HG03108 (cell line): ENCODE measurements around the gene TLE4.
A peak's percentile ranks its signal among the peaks of the same experiment; 100 is the strongest.
"Not testable (repeated sequence)": the region's sequence is repeated elsewhere in the genome, so short reads cannot be mapped to it uniquely, and the experiment has no call there.

ENCODE experiments used
- ATAC-seq: cut with Tn5 transposase; IDR thresholded peaks from one replicate; pipeline ENCODE4 v1.9.1; 2021; ENCODE audit warnings: moderate library complexity; ENCODE audit not compliant: unreplicated experiment

The TLE4 gene

GRCh38 chr9:79598562-79599345, 27.0 kb downstream of the TLE4 start:
- no peak for ATAC-seq

- ATAC-seq: no peak
Observed at GRCh38 chr9:79600466-79600865, 28.7 kb downstream of the TLE4 start.

- no peak for ATAC-seq
Observed at GRCh38 chr9:79603222-79603920, 31.6 kb downstream of the TLE4 start.

GRCh38 chr9:79604149-79604548, 32.4 kb downstream of the TLE4 start:
- no peak for ATAC-seq

DNA sequence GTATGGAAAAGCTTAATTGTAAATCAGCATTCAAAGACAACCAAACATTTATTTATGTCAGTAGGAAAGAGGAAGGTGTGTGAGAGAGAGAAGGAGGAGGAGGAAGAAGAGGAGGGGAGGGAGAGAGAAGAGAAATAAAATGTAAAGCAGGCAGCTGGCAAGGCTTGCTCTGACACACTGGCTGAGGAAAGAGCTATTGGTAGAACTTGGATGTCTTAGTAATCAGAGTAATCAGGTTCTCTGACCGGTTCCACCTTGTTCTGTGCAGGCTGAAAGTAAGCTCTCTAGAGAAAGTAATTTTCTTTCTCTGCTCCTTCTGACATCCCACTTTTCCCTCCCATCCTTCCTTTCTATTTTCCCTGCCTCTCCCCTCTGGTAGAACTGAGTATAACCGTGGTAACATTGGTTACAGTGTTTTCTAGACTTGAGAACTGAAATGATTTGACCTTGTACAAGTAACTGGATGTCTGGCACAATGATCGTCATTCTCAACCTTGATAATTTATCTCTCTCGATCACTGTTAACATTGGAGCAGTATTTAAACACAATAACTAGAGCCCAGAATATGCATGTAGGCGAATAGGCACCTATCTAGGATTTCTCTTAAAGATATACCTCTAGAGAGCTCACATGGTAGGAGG, 33.3 kb downstream of the TLE4 start:
- no peak for ATAC-seq

DNA sequence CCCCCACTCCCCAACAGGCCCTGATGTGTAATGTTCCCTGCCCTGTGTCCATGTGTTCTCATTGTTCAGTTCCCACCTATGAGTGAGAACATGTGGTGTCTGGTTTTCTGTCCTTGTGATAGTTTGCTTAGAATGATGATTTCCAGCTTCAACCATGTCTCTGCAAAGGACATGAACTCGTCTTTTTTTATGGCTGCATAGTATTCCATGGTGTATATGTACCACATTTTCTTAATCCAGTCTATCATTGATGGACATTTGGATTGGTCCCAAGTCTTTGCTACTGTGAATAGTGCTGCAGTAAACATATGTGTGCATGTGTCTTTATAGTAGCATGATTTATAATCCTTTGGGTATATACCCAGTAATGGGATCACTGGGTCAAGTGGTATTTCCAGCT, 34.8 kb downstream of the TLE4 start:
- ATAC-seq: not testable (repeated sequence)

DNA sequence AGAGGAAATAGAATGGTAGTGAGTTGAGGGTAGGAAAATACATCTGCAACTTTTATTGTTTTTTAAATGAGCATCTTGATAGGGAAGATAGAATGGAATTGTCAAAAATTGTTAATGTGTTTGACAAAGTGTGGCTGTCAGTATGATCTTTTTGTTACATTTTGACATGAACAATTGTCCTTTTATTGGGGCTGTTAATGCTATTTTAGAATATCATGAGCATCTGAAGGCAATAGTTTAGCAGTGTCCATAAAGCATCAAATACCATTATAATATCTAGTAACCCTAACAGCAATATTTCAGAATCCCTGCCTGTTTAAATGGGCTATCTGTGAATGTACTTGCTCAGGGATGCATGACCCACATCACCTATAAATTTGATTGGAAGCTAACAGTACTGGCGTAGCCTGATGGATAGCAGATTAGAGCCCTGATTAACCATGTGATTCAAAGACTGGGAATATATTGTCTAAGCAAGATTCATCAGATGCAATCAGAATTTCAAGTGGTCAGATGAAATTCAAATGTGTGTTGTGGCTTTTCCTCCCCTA, 37.8 kb downstream of the TLE4 start:
- ATAC-seq: no peak

DNA sequence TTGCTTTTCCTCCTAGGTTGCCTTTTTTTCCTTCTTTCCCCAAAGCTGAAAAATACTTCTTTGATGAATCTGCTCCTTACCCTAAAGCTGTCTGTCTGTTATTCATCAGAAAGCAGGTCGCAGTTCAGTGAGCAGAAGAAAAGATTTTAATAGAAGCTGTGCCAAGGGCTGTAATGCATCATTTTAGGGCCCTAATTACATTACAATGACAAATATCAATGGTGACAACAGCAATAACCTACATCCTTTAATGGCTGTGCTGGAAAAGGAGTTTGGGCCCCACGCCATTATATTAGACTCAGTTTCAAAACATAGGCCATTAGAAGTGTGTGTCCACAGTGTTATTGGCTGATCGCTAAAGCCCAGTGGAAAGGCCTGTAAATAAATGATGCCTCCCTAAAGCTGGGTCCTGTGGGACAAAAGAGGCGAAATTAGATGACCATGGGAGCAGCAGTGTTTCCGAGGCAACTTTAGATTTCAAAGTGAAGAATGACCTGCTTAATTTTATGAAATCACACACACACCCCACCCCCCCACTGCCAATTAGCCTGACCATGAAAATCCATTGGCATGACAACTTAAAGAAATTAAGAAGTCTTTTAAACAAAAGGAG, 38.4 kb downstream of the TLE4 start:
- no peak for ATAC-seq

DNA sequence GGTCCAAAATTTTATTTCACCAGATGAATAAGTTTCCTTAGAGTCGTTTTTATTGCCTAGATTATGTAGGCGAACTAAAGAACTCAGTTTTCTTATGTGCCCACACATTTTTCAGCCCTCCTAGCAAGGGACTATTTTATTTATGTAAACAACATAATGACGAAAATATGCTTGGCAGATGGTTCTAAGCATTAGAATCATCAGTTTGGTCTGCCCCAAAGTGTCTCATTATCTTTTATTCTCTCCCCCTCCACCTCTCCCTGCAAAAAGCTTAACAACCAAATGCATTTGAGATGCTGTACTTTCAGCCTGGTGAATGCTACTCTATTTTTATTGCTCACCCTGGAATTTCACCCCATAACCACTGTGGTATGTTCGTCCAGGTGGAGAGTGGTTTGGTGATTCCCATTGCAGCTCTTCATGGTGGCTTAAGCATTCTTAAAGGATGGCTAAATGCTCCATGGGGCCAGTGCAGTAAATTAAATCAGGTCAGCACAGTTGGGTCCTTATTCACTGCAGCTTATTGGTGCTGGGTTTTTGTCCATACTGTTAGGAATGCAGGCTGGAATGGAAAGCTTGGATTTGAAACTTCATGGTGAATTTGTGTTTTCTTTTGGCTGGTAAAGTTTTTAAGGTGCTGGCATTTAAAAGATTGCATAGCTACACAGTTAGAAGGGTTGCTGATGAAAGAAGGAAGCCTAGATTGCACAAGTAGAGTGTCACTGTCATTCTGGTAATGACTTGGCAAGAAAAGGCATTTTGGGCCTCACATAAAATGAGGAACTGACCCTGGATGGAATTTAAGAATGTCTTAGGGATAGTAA, 39.2 kb downstream of the TLE4 start:
- ATAC-seq: no peak

DNA sequence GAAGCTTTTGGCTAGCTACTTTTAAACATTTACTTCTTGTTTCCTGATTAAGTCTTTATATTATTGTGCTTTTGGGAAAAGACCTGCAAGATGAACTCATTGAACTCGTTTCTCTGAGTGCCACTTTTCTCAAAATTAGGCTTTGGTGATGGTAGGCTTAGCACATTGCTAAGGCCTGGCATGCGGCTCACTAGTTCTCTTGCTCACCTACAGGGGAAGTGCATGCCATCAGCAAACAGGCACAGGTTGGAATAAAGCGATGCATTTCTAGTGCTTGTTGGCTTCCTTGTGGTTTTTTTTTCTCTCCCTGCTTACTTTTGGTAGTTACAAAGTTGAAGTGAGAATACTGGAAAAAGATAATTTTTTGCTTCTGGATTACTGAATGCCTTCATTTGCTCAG, 41.4 kb downstream of the TLE4 start:
- no peak for ATAC-seq

DNA sequence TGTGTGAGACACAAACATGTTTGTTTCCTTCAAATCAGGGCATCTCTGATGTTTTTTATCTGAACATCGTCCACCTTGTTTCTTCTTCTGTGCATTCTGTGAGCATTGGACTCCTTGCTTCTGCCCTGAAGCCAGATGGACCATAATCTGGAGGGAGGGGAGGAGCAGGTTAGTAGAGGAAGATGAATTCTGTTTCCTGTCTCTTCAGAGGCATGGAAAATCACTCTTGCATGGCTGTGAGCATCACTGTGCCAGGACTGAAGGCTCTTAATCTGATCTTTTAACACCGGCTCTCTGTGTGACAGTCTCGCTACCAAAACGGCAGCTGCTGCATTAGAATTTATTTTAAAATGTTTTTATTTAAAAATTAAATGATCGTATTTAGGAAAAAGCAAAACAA, 43.3 kb downstream of the TLE4 start:
- ATAC-seq: no peak

DNA sequence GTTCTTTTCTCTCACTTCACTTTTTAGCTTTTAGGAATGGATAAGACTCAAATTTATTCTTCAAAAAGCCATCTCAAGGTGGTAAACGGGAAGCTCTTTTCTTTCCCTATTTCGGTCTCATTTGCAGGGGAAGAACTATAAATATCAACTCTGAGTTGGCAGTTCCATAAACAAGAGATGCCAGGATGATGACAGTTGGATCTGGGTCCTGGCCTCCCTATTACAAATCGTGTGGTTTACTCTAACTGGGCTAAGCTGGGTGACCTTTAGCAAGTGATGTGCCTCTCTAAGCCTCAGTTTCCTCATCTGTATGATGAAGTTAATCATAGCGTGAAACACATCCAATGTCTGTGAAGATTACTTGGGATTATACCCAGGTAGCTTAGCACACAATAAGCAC, 44.2 kb downstream of the TLE4 start:
- no peak for ATAC-seq

DNA sequence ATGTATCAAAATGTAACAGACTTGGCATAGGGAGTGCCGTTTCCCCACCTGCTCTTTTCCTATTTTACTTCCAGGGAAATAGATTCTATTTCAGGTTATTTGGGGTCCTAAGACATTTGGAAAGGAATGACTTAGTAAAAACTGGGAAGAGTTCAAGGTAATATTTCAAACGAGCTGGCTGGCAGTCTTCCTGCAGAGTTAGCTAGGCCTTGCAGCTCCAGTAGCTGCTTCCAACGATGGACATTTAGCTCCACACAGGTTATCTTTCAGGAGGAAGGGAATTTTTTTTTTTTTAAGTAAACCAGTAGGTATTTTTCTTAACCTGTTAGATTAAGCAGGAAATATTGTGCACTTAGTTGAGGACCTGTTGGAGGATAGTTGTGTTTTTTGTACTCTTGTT, 45.2 kb downstream of the TLE4 start:
- ATAC-seq: no peak

GRCh38 chr9:79617395-79617794, 45.6 kb downstream of the TLE4 start:
- ATAC-seq: no peak

DNA sequence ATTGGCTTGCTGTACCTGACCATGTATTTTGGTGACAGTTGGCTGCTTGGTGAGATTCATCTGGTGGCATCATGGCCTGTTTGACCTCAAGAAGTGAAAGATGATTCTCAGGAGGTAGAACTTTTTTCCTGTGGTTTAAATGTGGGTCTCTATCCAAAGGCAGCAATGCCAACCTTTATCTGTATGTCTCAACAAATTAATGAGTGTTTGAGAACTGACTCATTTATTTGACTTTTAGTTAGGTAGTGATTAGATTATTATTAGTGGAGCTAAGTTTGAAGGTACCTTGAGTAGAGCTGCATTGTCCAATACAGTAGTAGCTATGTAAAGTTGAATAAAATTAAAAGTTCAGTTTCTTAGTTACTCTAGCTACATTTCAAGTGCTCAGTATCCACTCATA, 48.2 kb downstream of the TLE4 start:
- no peak for ATAC-seq

DNA sequence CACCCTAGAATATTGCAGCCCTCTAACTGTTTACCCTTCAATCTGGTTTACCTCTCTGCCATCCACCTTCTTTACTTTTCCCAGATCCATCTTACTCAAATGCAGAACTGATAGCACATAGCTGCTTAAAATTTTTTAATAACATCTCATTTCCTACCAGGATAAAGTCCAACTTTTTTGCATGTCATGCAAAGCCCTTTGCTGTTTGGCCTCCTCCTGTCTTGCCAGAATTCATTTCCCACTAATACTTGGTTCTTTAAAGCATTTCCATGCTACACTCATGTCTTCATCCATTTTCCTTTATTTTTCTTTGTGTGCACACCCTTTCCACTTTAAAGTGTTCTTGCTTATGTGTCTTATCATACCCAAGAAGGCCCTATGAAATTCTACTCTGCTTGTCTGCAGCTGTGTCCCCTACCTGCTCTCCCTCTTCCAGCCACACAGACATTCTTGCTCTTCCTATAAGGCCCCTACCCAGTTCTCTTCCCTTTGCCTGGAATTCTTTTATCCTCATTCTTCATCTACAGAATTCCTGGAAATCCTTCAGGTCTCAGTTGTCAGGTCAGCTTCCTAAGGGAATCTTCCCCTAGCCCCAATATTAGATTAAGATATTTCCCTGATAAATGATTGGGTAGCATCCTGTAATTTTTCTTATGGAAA, 50.3 kb downstream of the TLE4 start:
- no peak for ATAC-seq

GRCh38 chr9:79623799-79624721, 52.3 kb downstream of the TLE4 start:
- peak; percentile 90 for ATAC-seq

- no peak for ATAC-seq
Observed at GRCh38 chr9:79629721-79630120, 58.0 kb downstream of the TLE4 start.
